Coronary artery (tissue), 2 donors: ENCODE data around the gene COL18A1.

Source experiments
- DNase-seq: peaks from one replicate; pipeline ENCODE4 v3.0.0-alpha.2; 2017; ENCODE audit warnings: low spot score
- H3K27ac ChIP-seq, 2 donors: fragments of 200-600 bp; sonication (generic); one replicate each; pipeline ENCODE4 v1.5.1; 2016 to 2019
- H3K4me3 ChIP-seq: fragments of 200-600 bp; sonication (generic); 2 replicates; pipeline ENCODE4 v1.5.1; 2016; ENCODE audit warnings: mild to moderate bottlenecking, moderate library complexity
- TF ChIP-seq, protein P1 (sequence below): fragments of 200-600 bp; sonication (generic); IDR thresholded peaks from one replicate; pipeline ENCODE4 v1.5.1; 2019; ENCODE audit warnings: antibody characterized with exemption

The COL18A1 gene

DNA sequence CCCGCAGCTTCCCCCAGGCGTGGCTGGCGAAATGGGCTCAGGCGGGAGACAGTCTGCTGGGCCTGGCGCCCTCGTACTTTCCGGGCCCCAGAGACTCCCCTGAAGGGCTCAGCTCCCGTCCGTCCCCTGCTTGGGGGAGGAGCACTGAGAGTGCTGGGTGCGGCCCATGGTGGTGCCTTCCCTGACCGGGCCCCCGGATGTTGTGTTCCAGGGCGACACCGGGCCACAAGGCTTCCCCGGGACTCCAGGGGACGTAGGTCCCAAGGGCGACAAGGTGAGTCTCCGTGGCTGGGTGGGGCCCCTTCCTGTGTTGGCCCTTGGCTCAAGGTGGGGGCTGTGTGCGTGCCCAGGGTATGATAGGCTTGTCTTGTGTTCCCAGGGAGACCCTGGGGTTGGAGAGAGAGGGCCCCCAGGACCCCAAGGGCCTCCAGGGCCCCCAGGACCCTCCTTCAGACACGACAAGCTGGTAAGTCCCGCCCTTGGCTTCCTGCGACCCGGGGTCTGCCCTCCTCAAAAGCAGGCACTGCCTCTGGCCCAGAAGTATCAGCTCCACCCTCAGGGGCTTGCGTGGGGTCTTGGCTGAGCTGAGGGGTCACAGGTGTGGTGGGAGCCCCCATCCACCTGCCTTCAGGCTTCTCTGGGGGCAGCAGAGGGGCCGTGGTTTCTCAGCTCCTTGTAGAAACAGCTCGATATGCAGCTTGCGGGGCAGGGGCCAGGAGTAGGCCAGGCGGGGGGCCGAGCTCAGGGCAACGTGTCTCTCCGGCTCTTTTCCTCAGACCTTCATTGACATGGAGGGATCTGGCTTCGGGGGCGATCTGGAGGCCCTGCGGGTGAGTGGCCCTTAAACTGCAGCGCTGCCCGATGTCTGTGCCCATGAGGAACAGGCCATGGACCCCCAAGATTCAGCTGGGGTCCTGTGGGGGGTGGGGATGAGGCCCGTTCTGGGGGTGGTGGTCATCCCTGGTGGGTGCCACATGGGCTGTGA, 75.0 kb downstream of the COL18A1 start:
- H3K27ac ChIP-seq, result peak overlapping the region in 1 of 2 donors; percentile 7
- DNase-seq, result no peak

DNA sequence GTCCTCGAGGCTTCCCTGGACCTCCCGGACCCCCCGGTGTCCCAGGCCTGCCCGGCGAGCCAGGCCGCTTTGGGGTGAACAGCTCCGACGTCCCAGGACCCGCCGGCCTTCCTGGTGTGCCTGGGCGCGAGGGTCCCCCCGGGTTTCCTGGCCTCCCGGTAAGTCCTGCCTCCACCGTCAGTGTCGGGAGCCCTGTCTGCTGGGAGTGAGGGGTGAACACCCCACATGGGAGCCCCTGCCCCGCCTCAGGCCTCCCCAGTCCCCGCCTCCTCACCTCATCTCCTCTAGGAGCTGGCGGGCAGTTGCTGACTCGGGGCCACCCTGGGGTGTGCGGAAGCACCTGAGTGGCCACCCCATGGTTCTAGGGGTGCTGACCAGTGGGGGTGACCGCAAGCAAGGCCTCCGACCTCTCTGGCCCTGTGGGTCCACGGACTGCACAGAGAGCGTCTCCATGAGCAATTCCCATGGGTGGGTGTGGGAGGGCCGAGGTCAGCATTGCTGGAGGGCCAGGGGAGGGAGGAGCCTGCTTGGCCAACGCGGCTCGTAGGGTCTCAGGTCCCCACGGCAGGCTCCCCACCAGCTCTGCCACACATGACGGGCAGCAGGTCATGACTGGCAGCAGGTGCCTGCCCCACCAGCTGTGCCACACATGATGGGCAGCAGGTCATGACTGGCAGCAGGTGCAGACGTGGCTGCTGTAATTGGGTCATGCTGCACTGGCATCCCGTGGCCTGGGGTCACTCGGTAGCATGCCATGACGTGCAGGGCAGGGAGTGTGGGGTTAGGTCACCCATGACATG, 75.9 kb downstream of the COL18A1 start:
- TF ChIP-seq, protein P1, sequence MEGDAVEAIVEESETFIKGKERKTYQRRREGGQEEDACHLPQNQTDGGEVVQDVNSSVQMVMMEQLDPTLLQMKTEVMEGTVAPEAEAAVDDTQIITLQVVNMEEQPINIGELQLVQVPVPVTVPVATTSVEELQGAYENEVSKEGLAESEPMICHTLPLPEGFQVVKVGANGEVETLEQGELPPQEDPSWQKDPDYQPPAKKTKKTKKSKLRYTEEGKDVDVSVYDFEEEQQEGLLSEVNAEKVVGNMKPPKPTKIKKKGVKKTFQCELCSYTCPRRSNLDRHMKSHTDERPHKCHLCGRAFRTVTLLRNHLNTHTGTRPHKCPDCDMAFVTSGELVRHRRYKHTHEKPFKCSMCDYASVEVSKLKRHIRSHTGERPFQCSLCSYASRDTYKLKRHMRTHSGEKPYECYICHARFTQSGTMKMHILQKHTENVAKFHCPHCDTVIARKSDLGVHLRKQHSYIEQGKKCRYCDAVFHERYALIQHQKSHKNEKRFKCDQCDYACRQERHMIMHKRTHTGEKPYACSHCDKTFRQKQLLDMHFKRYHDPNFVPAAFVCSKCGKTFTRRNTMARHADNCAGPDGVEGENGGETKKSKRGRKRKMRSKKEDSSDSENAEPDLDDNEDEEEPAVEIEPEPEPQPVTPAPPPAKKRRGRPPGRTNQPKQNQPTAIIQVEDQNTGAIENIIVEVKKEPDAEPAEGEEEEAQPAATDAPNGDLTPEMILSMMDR, result no peak
- Histone ChIP-seq H3K4me3 (no peak overlapping the region), H3K27ac (no peak overlapping the region)
- no peak for DNase-seq

More for the DNA sequence above, 75.0 kb downstream of the COL18A1 start:
- TF ChIP-seq, protein P1, result no peak
- no peak overlapping the region for H3K4me3 ChIP-seq

DNA sequence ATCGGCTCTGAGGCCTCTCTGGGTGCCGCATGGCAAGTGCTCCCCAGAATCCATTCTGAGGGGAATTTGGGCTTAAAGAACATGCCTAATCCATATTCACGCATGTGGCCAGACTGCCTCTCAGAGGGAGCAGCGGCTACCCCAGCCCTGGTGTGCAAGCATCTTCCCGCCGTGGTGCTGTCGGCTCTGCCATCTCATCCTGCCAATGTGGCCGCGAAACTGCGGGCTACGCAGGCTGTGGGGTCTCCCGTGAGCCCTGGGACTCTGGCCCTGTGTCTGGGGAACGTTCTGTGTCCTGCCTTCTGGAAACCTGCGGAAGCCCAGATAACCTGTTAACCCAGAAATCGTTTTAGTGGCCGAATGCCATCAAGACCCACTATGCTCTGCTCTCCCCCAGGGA, 76.6 kb downstream of the COL18A1 start:
- TF ChIP-seq, protein P1, result no peak
- Histone ChIP-seq H3K27ac (no peak overlapping the region), H3K4me3 (no peak overlapping the region)
- DNase-seq, result no peak

- DNase-seq, result no peak
- peak overlapping the region in 1 of 2 donors; percentile 48 for H3K27ac ChIP-seq
- TF ChIP-seq, protein P1, result no peak
- H3K4me3 ChIP-seq, result no peak overlapping the region
Observed at GRCh38 chr21:45481977-45482898, 77.3 kb downstream of the COL18A1 start.

DNA sequence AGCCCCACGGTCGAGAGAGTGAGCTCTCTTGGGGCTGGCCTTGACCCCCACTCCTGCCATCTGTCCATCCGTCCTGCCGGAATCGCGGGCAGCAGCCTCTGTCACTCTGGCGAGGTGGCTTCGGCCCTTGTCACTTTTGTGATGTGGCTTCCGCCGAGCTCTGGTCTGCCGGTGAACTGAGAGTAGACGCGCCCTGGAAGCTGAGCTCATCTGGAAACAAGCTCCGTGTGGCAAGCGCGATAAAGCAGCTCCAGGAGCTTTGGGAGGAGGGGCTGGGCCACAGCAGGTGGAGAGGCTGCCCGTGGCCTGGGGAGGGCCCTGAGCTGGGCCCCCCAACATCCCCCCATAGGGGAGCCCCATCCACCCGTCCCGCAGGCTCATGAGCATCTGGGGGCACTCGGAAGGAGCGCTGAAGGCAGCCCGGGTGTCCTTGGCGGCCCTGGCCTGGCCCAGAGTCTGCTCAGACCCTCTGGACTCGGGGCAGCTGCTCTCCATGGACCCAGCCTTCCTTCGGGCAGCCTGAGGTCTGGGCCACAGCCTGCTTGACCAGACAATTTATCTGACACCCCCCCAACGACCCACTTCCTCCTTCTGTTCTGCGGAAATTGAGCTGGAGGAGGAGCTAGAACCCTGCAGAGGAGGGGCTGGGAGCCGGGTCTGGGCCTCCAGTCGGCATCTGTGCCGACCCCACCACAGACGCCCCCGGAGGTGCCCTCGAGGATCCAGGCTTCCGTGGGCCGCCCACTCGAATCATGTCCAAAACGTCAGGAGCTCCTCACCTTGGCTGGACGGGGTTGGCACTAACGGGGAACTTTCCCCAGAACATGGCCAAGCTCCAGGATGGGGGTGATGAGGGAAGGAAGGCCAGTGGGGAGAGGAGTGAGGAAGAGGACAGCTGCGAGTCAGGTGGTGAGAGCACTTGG, 78.2 kb downstream of the COL18A1 start:
- TF ChIP-seq, protein P1, result no peak
- DNase-seq, result no peak
- Histone ChIP-seq H3K27ac (peak overlapping the region in 1 of 2 donors; percentile 48), H3K4me3 (no peak overlapping the region)
